ENCODE measurements around the gene CIC.
"Not testable (repeated sequence)": the region's sequence is repeated elsewhere in the genome, so short reads cannot be mapped to it uniquely, and the experiment has no call there.

CIC gene

GRCh38 chr19:42333975-42334696 is 65.1 kb downstream of the CIC start:
- TF ChIP-seq CTCF (conservative IDR thresholded peaks at IDR 0.05; ENCODE audit: low read length) = no peak
- H3K4me3 ChIP-seq (ENCODE audit: low read length) = no peak overlapping the region
- DNase-seq (ENCODE audit: low read depth) = no peak

- no peak overlapping the region for H3K4me3 ChIP-seq (ENCODE audit: low read length)
- DNase-seq (ENCODE audit: low read depth) = no peak
- no peak for TF ChIP-seq CTCF (conservative IDR thresholded peaks at IDR 0.05; ENCODE audit: low read length)
These were observed 65.8 kb downstream of the CIC start for GRCh38 chr19:42334697-42335373.

- no peak for TF ChIP-seq CTCF (conservative IDR thresholded peaks at IDR 0.05; ENCODE audit: low read length)
- no peak for DNase-seq (ENCODE audit: low read depth)
These were observed 66.4 kb downstream of the CIC start for GRCh38 chr19:42335374-42335936.

GRCh38 chr19:42335971-42336370 is 66.9 kb downstream of the CIC start:
- TF ChIP-seq CTCF (conservative IDR thresholded peaks at IDR 0.05; ENCODE audit: low read length) = no peak
- no peak for DNase-seq (ENCODE audit: low read depth)
- H3K4me3 ChIP-seq (ENCODE audit: low read length) = no peak overlapping the region

More at GRCh38 chr19:42335374-42335936, 66.4 kb downstream of the CIC start:
- H3K4me3 ChIP-seq (ENCODE audit: low read length) = no peak overlapping the region

- H3K4me3 ChIP-seq (ENCODE audit: low read length); DNase-seq (ENCODE audit: low read depth): not testable (repeated sequence)
These were observed 70.2 kb downstream of the CIC start for GRCh38 chr19:42339126-42339860.

- not testable (repeated sequence) for DNase-seq (ENCODE audit: low read depth); H3K4me3 ChIP-seq (ENCODE audit: low read length)
These were observed 70.9 kb downstream of the CIC start for GRCh38 chr19:42339922-42340321.

- TF ChIP-seq CTCF (conservative IDR thresholded peaks at IDR 0.05; ENCODE audit: low read length) = no peak
- no peak for DNase-seq (ENCODE audit: low read depth)
- H3K4me3 ChIP-seq (ENCODE audit: low read length) = no peak overlapping the region
These were observed 74.5 kb downstream of the CIC start for GRCh38 chr19:42343344-42344110.
